AG10803 (cell line): Measurements from ENCODE around the gene ASZ1.

Experiments used
- DNase-seq: peaks from one replicate; pipeline ENCODE4 v3.0.0; 2010; ENCODE audit warnings: low read depth
- H3K4me3 ChIP-seq: 2 replicates; pipeline ENCODE4 v1.5.1; 2011; ENCODE audit warnings: mild to moderate bottlenecking, low read length, control low read depth
- CTCF ChIP-seq: conservative IDR thresholded peaks from 2 replicates; pipeline ENCODE4 v1.5.1; 2011; ENCODE audit warnings: mild to moderate bottlenecking, low read length, control low read depth, inconsistent platforms

Gene ASZ1

GRCh38 chr7:117386110-117386706 is 41.1 kb downstream of the ASZ1 start:
- no peak for TF ChIP-seq CTCF
- DNase-seq = peak; percentile 28
- H3K4me3 ChIP-seq = no peak overlapping the region

GRCh38 chr7:117385363-117386109 is 41.8 kb downstream of the ASZ1 start:
- peak; percentile 61 for TF ChIP-seq CTCF
- no peak overlapping the region for H3K4me3 ChIP-seq
- peak; percentile 51 for DNase-seq

- no peak for TF ChIP-seq CTCF
- no peak for DNase-seq
- no peak overlapping the region for H3K4me3 ChIP-seq
Measured at GRCh38 chr7:117384688-117385362, 42.5 kb downstream of the ASZ1 start.

- no peak for DNase-seq
- no peak overlapping the region for H3K4me3 ChIP-seq
- TF ChIP-seq CTCF = no peak
Measured at GRCh38 chr7:117383483-117384189, 43.7 kb downstream of the ASZ1 start.

GRCh38 chr7:117383046-117383445 is 44.2 kb downstream of the ASZ1 start:
- no peak overlapping the region for H3K4me3 ChIP-seq
- no peak for DNase-seq
- TF ChIP-seq CTCF = no peak

- TF ChIP-seq CTCF = no peak; the same call in 1 of the 2 replicates
- DNase-seq = no peak
- H3K4me3 ChIP-seq = no peak overlapping the region
Measured at GRCh38 chr7:117381362-117381761, 45.9 kb downstream of the ASZ1 start.
